ENCODE data around the gene SLC4A2. TPM values are rescaled to one million over a fixed set of nuclear protein-coding genes. Genes with fewer than 3 reads are reported as not detected.

The SLC4A2 gene
- total RNA-seq, 2 donors from 2014 or later, result 265 to 284 TPM

DNA sequence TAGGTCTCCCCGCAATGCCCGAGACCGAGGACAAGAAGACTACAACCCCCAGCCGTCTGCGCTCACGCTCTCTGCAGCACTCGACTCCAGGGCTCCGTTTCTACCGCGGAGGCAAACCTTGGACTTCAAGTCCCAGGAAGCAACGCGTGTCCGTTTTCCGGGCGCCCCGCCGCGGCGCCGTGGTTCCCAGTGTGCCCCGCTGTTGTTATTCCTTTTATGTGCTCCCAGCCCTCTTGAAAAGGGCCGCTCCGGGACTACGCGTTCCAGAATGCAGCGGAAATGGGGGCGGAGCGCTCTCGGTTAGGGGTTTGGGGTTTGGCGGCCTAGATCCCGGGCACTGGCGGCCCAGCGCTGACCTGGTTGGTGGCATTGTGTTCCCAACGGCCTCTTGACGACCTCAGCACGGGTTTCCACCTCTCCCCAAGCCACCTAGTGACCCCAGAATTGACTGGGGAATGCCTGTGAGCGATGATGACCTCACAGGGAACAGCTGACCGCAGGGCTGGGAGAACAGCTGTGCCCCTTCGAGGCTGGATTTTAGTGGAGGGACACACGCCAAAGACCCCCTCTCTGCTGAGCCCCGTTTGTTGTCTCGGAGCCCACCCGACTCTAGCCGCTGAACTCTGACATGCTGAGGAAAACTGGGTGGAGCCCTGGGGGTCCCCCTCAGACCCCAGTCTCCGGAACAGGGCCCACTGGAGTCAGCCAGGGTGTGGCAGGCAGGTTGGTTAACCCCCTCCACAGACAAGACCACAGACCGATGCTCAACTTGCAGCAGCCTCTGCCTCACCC lies 1.2 kb upstream of the SLC4A2 start:
- Mint-ChIP-seq H3K36me3 (ENCODE audit: low read depth) (peaks cover 7% of the 10 kb centered on the region), H3K4me3 (peak overlapping the region; percentile 84), H3K27me3 (ENCODE audit: insufficient read depth) (peaks cover 16% of the 10 kb centered on the region), H3K9me3 (no peaks in the 10 kb centered on the region), H3K27ac (peak overlapping the region; percentile 95), H3K4me1 (peaks cover 36% of the 10 kb centered on the region)
- peak overlapping the region; percentile 54 for H3K9ac ChIP-seq (ENCODE audit: extremely low read depth, low read length, poor library complexity, severe bottlenecking)
- TF ChIP-seq, protein P1, sequence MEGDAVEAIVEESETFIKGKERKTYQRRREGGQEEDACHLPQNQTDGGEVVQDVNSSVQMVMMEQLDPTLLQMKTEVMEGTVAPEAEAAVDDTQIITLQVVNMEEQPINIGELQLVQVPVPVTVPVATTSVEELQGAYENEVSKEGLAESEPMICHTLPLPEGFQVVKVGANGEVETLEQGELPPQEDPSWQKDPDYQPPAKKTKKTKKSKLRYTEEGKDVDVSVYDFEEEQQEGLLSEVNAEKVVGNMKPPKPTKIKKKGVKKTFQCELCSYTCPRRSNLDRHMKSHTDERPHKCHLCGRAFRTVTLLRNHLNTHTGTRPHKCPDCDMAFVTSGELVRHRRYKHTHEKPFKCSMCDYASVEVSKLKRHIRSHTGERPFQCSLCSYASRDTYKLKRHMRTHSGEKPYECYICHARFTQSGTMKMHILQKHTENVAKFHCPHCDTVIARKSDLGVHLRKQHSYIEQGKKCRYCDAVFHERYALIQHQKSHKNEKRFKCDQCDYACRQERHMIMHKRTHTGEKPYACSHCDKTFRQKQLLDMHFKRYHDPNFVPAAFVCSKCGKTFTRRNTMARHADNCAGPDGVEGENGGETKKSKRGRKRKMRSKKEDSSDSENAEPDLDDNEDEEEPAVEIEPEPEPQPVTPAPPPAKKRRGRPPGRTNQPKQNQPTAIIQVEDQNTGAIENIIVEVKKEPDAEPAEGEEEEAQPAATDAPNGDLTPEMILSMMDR (conservative IDR thresholded peaks at IDR 0.05), result no peak
- peaks cover 15% of the 10 kb centered on the region for H3K4me1 ChIP-seq (ENCODE audit: control insufficient read depth, insufficient read depth, low read length)
- H3K4me3 ChIP-seq (ENCODE audit: low read length), result peak overlapping the region; percentile 94
- H3K9me3 ChIP-seq (ENCODE audit: control insufficient read depth, low read length), result no peaks in the 10 kb centered on the region
- H3K27ac ChIP-seq (ENCODE audit: low read depth, low read length), result peak overlapping the region; percentile 90
- peak; percentile 100 for DNase-seq
- WGBS, 2 experiments (ENCODE audit: insufficient coverage in 1 of 2, insufficient read length in 1 of 2), result 7 to 9% methylated on average over 37 to 46 of the region's 46 CpGs
- peaks cover 12% of the 10 kb centered on the region for H3K27me3 ChIP-seq (ENCODE audit: control insufficient read depth, insufficient read depth, low read length, poor library complexity, severe bottlenecking)
- H3K36me3 ChIP-seq (ENCODE audit: control insufficient read depth, insufficient read depth, low read length), result no peaks in the 10 kb centered on the region

DNA sequence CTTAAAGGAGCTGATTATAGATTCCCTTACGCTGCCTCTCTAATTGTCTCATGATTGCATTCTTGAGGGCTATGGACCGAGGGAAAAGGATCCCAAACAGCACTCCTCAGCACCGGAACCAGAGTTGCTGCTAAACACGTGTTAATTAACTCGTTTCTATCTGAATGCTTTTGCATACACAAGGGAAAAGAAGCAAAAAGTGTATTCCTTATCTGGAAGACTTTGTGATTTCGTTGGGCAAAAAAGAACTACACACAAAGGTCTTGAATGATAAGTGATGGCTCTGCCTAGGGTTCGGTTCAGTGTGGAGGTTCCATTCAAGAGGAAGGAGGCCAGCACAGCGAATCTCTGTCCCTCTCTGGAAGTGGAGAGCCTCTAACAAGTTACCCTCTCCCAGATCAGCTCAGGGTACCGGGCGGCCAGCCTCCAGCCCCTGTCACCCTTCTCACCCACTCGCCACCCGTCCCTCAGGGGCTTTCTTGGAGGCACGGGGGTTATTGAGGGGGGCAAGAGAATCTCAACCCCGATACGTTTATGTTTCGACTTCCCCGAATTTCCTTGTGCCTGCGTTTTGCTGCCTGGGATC lies 515 bp upstream of the SLC4A2 start:
- WGBS, 2 experiments (ENCODE audit: insufficient coverage in 1 of 2, insufficient read length in 1 of 2), result 23 to 34% methylated on average over 13 to 18 of the region's 18 CpGs
- Histone ChIP-seq H3K9ac (ENCODE audit: extremely low read depth, low read length, poor library complexity, severe bottlenecking) (peak overlapping the region; percentile 54), H3K36me3 (ENCODE audit: control insufficient read depth, insufficient read depth, low read length) (no peaks in the 10 kb centered on the region), H3K4me3 (ENCODE audit: low read length) (peak overlapping the region; percentile 94), H3K27ac (ENCODE audit: low read depth, low read length) (peak overlapping the region; percentile 90), H3K9me3 (ENCODE audit: control insufficient read depth, low read length) (no peaks in the 10 kb centered on the region), H3K27me3 (ENCODE audit: control insufficient read depth, insufficient read depth, low read length, poor library complexity, severe bottlenecking) (peaks cover 12% of the 10 kb centered on the region), H3K4me1 (ENCODE audit: control insufficient read depth, insufficient read depth, low read length) (peaks cover 18% of the 10 kb centered on the region)
- H3K4me3 Mint-ChIP-seq, result peak overlapping the region; percentile 84
- peaks cover 10% of the 10 kb centered on the region for H3K36me3 Mint-ChIP-seq (ENCODE audit: low read depth)
- H3K27me3 Mint-ChIP-seq (ENCODE audit: insufficient read depth), result peaks cover 16% of the 10 kb centered on the region
- H3K27ac Mint-ChIP-seq, result peak overlapping the region; percentile 95
- no peaks in the 10 kb centered on the region for H3K9me3 Mint-ChIP-seq
- DNase-seq, result no peak
- TF ChIP-seq, protein P1 (conservative IDR thresholded peaks at IDR 0.05), result no peak
- peaks cover 40% of the 10 kb centered on the region for H3K4me1 Mint-ChIP-seq

DNA sequence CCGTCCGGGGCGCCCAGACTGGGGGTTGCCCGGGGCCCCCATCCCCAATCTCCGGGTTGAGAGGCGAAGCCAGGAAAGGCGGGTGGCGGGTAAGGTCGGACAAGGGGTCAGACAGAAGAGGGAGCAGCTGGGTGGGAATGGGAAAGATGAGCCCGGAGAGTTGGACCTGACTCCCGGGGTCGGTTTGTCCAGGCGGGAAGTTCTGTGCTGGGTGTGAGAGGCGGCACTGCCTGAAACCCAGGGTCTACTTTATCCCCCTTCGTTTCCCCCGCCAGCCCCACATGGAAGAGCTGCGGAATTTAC lies 675 bp downstream of the SLC4A2 start:
- peak overlapping the region; percentile 94 for H3K4me3 ChIP-seq (ENCODE audit: low read length)
- Mint-ChIP-seq H3K4me3 (peak overlapping the region; percentile 84), H3K36me3 (ENCODE audit: low read depth) (peaks cover 8% of the 10 kb centered on the region), H3K4me1 (peaks cover 40% of the 10 kb centered on the region), H3K27ac (peak overlapping the region; percentile 79), H3K27me3 (ENCODE audit: insufficient read depth) (peaks cover 14% of the 10 kb centered on the region), H3K9me3 (no peaks in the 10 kb centered on the region)
- TF ChIP-seq, protein P1 (conservative IDR thresholded peaks at IDR 0.05), result peak; percentile 39
- peak overlapping the region; percentile 67 for H3K9ac ChIP-seq (ENCODE audit: extremely low read depth, low read length, poor library complexity, severe bottlenecking)
- 0% methylated on average over 6 to 17 of the region's 17 CpGs for WGBS, 2 experiments (ENCODE audit: insufficient coverage in 1 of 2, insufficient read length in 1 of 2)
- peaks cover 7% of the 10 kb centered on the region for H3K36me3 ChIP-seq (ENCODE audit: control insufficient read depth, insufficient read depth, low read length)
- peaks cover 18% of the 10 kb centered on the region for H3K4me1 ChIP-seq (ENCODE audit: control insufficient read depth, insufficient read depth, low read length)
- peaks cover 12% of the 10 kb centered on the region for H3K27me3 ChIP-seq (ENCODE audit: control insufficient read depth, insufficient read depth, low read length, poor library complexity, severe bottlenecking)
- DNase-seq, result peak; percentile 86
- H3K27ac ChIP-seq (ENCODE audit: low read depth, low read length), result no peak overlapping the region
- H3K9me3 ChIP-seq (ENCODE audit: control insufficient read depth, low read length), result no peaks in the 10 kb centered on the region
